Omental fat pad (tissue), 4 donors: ENCODE data around the gene NOD1. TPM values are rescaled to one million over a fixed set of nuclear protein-coding genes. Genes with fewer than 3 reads are reported as not detected.
A peak's percentile ranks its signal among the peaks of the same experiment; 100 is the strongest.

ENCODE experiments used
- ATAC-seq: fragments of 150-250 bp; one replicate; pipeline ENCODE4 v1.9.1; 2016; ENCODE audit warnings: mild to moderate bottlenecking, moderate library complexity; ENCODE audit not compliant: low FRiP score
- DNase-seq: peaks from one replicate; pipeline ENCODE4 v3.0.0-alpha.2; 2019; ENCODE audit warnings: low spot score
- CTCF ChIP-seq, 3 donors: fragments of 450-650 bp; IDR thresholded peaks; one replicate each; pipeline ENCODE4 v1.5.1; 2016 to 2017; ENCODE audit warnings: antibody characterized with exemption in 3 of 3, mild to moderate bottlenecking in 3 of 3, moderate library complexity in 2 of 3
- total RNA-seq, 4 donors: library from RNA; depleted of rRNA; stranded (reverse); fragments of >200 nt; gene quantifications; one replicate each; pipeline ENCODE4 v1.1.0, GENCODE V29; 2016

The NOD1 gene
- total RNA-seq, 4 donors from 2014 or later, result 18.8 to 48.7 (median 33.3) TPM

- ATAC-seq, result peak; percentile 80
- TF ChIP-seq CTCF (IDR thresholded peaks at IDR 0.05), result no peak
- DNase-seq, result no peak
Measured at GRCh38 chr7:30521532-30521931, 42.9 kb upstream of the NOD1 start.

GRCh38 chr7:30519122-30519521 lies 40.5 kb upstream of the NOD1 start:
- DNase-seq (no peak), ATAC-seq (no peak)
- no peak for TF ChIP-seq CTCF (IDR thresholded peaks at IDR 0.05)

GRCh38 chr7:30515761-30516160 lies 37.2 kb upstream of the NOD1 start:
- no peak for TF ChIP-seq CTCF (IDR thresholded peaks at IDR 0.05)
- ATAC-seq (no peak), DNase-seq (no peak)

- no peak for DNase-seq
- TF ChIP-seq CTCF (IDR thresholded peaks at IDR 0.05), result no peak
- ATAC-seq, result no peak
Measured at GRCh38 chr7:30514776-30515175, 36.2 kb upstream of the NOD1 start.

GRCh38 chr7:30514177-30514576 lies 35.6 kb upstream of the NOD1 start:
- DNase-seq, result no peak
- TF ChIP-seq CTCF (IDR thresholded peaks at IDR 0.05), result no peak
- ATAC-seq, result no peak

GRCh38 chr7:30513762-30514161 lies 35.2 kb upstream of the NOD1 start:
- ATAC-seq (no peak), DNase-seq (no peak)
- no peak for TF ChIP-seq CTCF (IDR thresholded peaks at IDR 0.05)

- no peak for TF ChIP-seq CTCF (IDR thresholded peaks at IDR 0.05)
- DNase-seq, result no peak
- no peak for ATAC-seq
Measured at GRCh38 chr7:30511973-30512662, 33.5 kb upstream of the NOD1 start.
